ENCODE measurements around the gene DST. TPM values are rescaled to one million over a fixed set of nuclear protein-coding genes. Genes with fewer than 3 reads are reported as not detected.

Gene DST
- total RNA-seq, 1 experiment from 2014 or later, result 144 TPM

- POLR2A ChIA-PET, result no interaction called here
- intact Hi-C loops (cut with micrococcal nuclease), result no loop called here
- TF ChIP-seq POLR2A (IDR thresholded peaks at IDR 0.05; ENCODE audit: borderline replicate concordance, extremely low read depth, insufficient read depth, insufficient read length), result no peak
- TF ChIP-seq, protein P1, sequence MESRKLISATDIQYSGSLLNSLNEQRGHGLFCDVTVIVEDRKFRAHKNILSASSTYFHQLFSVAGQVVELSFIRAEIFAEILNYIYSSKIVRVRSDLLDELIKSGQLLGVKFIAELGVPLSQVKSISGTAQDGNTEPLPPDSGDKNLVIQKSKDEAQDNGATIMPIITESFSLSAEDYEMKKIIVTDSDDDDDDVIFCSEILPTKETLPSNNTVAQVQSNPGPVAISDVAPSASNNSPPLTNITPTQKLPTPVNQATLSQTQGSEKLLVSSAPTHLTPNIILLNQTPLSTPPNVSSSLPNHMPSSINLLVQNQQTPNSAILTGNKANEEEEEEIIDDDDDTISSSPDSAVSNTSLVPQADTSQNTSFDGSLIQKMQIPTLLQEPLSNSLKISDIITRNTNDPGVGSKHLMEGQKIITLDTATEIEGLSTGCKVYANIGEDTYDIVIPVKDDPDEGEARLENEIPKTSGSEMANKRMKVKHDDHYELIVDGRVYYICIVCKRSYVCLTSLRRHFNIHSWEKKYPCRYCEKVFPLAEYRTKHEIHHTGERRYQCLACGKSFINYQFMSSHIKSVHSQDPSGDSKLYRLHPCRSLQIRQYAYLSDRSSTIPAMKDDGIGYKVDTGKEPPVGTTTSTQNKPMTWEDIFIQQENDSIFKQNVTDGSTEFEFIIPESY (IDR thresholded peaks at IDR 0.05; ENCODE audit: extremely low read depth, insufficient replicate concordance, low read length), result no peak
- TF ChIP-seq ZNF274 (IDR thresholded peaks at IDR 0.05; ENCODE audit: low read depth, low read length), result no peak
- no peak for TF ChIP-seq ZFX (IDR thresholded peaks at IDR 0.05)
- TF ChIP-seq EZH2 (IDR thresholded peaks at IDR 0.05), result no peak
- TF ChIP-seq RAD21 (IDR thresholded peaks at IDR 0.05; ENCODE audit: low read depth), result no peak
- no peak for TF ChIP-seq SIN3A (IDR thresholded peaks at IDR 0.05; ENCODE audit: low read depth)
- TF ChIP-seq SRF (IDR thresholded peaks at IDR 0.05; ENCODE audit: low read depth), result no peak
- no peaks in the 10 kb centered on the region for H3K9me3 ChIP-seq (ENCODE audit: control insufficient read depth in 1 of 2, insufficient read depth in 1 of 2, low read depth in 1 of 2, low read length in 2 of 2)
- no peak overlapping the region for H3K4me3 ChIP-seq (replicated peaks in 1 of 2; ENCODE audit: low read depth in 1 of 2, low read length in 2 of 2)
- no TSS peak for BruUV-seq (replicated peaks)
- H3K36me3 ChIP-seq (ENCODE audit: control insufficient read depth in 1 of 2, insufficient read depth in 2 of 2, low read length in 2 of 2), result peaks cover 16 to 28% of the 10 kb centered on the region in 2 experiments
- CTCF ChIA-PET, result no interaction called here
- H2AFZ ChIP-seq (ENCODE audit: low read depth, low read length, poor library complexity, severe bottlenecking), result no peak overlapping the region
- no peak overlapping the region for H3K9ac ChIP-seq (ENCODE audit: low read length)
- no peaks in the 10 kb centered on the region for H3K4me1 ChIP-seq (ENCODE audit: control insufficient read depth in 1 of 2, insufficient read depth in 2 of 2, low read length in 2 of 2)
- no peaks in the 10 kb centered on the region for H3K79me2 ChIP-seq (ENCODE audit: insufficient read depth, low read length)
- no peak overlapping the region for H3K4me2 ChIP-seq (ENCODE audit: low read length)
- H4K20me1 ChIP-seq (ENCODE audit: insufficient read depth), result no peaks in the 10 kb centered on the region
- H3K27me3 ChIP-seq (ENCODE audit: insufficient read depth, low read length), result no peaks in the 10 kb centered on the region
- ATAC-seq, result no peak
- H3K9me2 ChIP-seq (ENCODE audit: insufficient read depth), result no peaks in the 10 kb centered on the region
- RAD21 ChIA-PET (ENCODE audit: low non-redundant PET in 1 of 2, low total read pairs in 2 of 2, uncharacterized antibody in 2 of 2, unreplicated experiment in 2 of 2), result no interaction called here
- no peak overlapping the region for H3K27ac ChIP-seq (ENCODE audit: low read depth, low read length)
- no peak for DNase-seq (ENCODE audit: low read depth, low spot score)
Measured at GRCh38 chr6:56515081-56515905, 127.4 kb downstream of the DST start.
